Measurements from ENCODE around the gene SULT1A2.
A peak's percentile ranks its signal among the peaks of the same experiment; 100 is the strongest.
"Not testable (repeated sequence)": the region's sequence is repeated elsewhere in the genome, so short reads cannot be mapped to it uniquely, and the experiment has no call there.

SULT1A2 gene

GRCh38 chr16:28596840-28597691 is at the start of gene SULT1A2:
TSS of gene SULT1A2 (minus strand) at chr16:28597050. CDS start at chr16:28595930, 1,120 bp downstream.
- DNase-seq, result no peak

GRCh38 chr16:28639959-28640358 is 43.1 kb upstream of the SULT1A2 start:
- DNase-seq, result not testable (repeated sequence)

- DNase-seq, result not testable (repeated sequence)
Measured at GRCh38 chr16:28638359-28638758, 41.5 kb upstream of the SULT1A2 start.

GRCh38 chr16:28637765-28638164 is 40.9 kb upstream of the SULT1A2 start, which contains the start of gene NPIPB8:
TSS of gene NPIPB8 (plus strand) at chr16:28638065. CDS start at chr16:28638361, 296 bp downstream.
- not testable (repeated sequence) for DNase-seq

GRCh38 chr16:28636093-28636823 is 39.4 kb upstream of the SULT1A2 start:
- DNase-seq, result not testable (repeated sequence)

GRCh38 chr16:28630905-28631304 is 34.1 kb upstream of the SULT1A2 start:
- not testable (repeated sequence) for DNase-seq

GRCh38 chr16:28623172-28623711 is 26.4 kb upstream of the SULT1A2 start:
- peak; percentile 53 for DNase-seq

GRCh38 chr16:28622532-28623171 is 25.8 kb upstream of the SULT1A2 start:
- not testable (repeated sequence) for DNase-seq

GRCh38 chr16:28621481-28622155 is 24.8 kb upstream of the SULT1A2 start:
- DNase-seq, result no peak

GRCh38 chr16:28620316-28620715 is 23.5 kb upstream of the SULT1A2 start:
- not testable (repeated sequence) for DNase-seq

- DNase-seq, result peak; percentile 86
Measured at GRCh38 chr16:28617874-28618273, 21.0 kb upstream of the SULT1A2 start.

GRCh38 chr16:28616636-28617035 is 19.8 kb upstream of the SULT1A2 start:
- DNase-seq, result no peak

- not testable (repeated sequence) for DNase-seq
Measured at GRCh38 chr16:28616224-28616577, 19.4 kb upstream of the SULT1A2 start.

- DNase-seq, result peak; percentile 38
Measured at GRCh38 chr16:28615486-28616223, 18.8 kb upstream of the SULT1A2 start.

- DNase-seq, result not testable (repeated sequence)
Measured at GRCh38 chr16:28614561-28614960, 17.7 kb upstream of the SULT1A2 start.

GRCh38 chr16:28613912-28614311 is 17.1 kb upstream of the SULT1A2 start:
- not testable (repeated sequence) for DNase-seq

- DNase-seq, result not testable (repeated sequence)
Measured at GRCh38 chr16:28612359-28613280, 15.8 kb upstream of the SULT1A2 start.

GRCh38 chr16:28610595-28611191 is 13.8 kb upstream of the SULT1A2 start:
- DNase-seq, result no peak

- DNase-seq, result peak; percentile 70
Measured at GRCh38 chr16:28609631-28610594, 13.1 kb upstream of the SULT1A2 start, which contains the start of gene SULT1A1. TSS of gene SULT1A1 (minus strand) at chr16:28610044. CDS start at chr16:28608855, 1,189 bp downstream.

Measured in inflammatory macrophage treated with lipopolysaccharide for 4 hours (primary cell).